ENCODE measurements around the gene MUSTN1. TPM values are rescaled to one million over a fixed set of nuclear protein-coding genes. Genes with fewer than 3 reads are reported as not detected.

Gene MUSTN1
- polyA plus RNA-seq, 1 donor (not counting 4 experiments of a cell fraction or from before 2014, with no cell fraction given): not detected

DNA sequence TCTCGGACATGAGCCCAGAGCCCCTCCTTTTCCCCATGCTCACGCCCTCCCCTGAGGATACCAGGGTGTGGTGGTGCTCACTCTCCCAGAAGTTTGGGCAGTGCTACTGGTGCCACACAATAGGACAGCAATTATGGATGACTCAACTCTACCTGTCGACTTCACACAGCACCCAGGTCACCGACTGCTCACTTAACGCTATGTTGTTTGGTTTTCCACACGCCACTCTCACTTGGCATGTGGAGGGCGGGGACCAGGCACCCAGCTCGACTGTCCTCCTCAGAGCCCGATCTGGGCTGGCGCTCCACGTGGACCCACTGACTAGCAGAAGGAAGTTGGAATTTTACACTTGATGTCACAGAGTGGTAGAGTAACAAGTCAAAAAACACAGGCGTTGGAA is 31.6 kb upstream of the MUSTN1 start:
- Histone ChIP-seq H3K79me2 (ENCODE audit: control insufficient read depth, insufficient read depth, low read length) (no peaks in the 10 kb centered on the region), H4K20me1 (ENCODE audit: control insufficient read depth, extremely low read depth, insufficient read depth, low read length) (no peaks in the 10 kb centered on the region), H2AFZ (ENCODE audit: control insufficient read depth, low read length) (no peak overlapping the region), H3K27me3 (ENCODE audit: control insufficient read depth, extremely low read depth, insufficient read depth, low read length) (no peaks in the 10 kb centered on the region), H3K36me3 (ENCODE audit: control insufficient read depth in 2 of 2, extremely low read depth in 1 of 2, insufficient read depth in 2 of 2, low read length in 2 of 2) (no peaks in the 10 kb centered on the region), H3K4me1 (ENCODE audit: control insufficient read depth, extremely low read depth, insufficient read depth, low read length) (no peaks in the 10 kb centered on the region), H3K9me3 (ENCODE audit: control insufficient read depth, low read depth, low read length) (no peaks in the 10 kb centered on the region), H3K4me2 (ENCODE audit: control insufficient read depth, extremely low read depth, insufficient read depth, low read depth, low read length) (no peak overlapping the region), H3K9me1 (ENCODE audit: control insufficient read depth, extremely low read depth, insufficient read depth, low read length) (no peaks in the 10 kb centered on the region), H3K4me3 (ENCODE audit: control insufficient read depth in 2 of 3, extremely low read depth in 1 of 3, insufficient read depth in 2 of 3, low read depth in 1 of 3, low read length in 3 of 3) (no peak overlapping the region), H3K9ac (ENCODE audit: control insufficient read depth, extremely low read depth, insufficient read depth, low read length) (no peak overlapping the region), H3K27ac (ENCODE audit: control insufficient read depth, insufficient read depth, low read length) (no peak overlapping the region)
- FAIRE-seq (no peak), DNase-seq (ENCODE audit: low read depth, low spot score) (no peak)
- dilution Hi-C loops (cut with MboI; ENCODE audit: extremely low pct_ligation_motif_present, low sequenced_read_pairs): no loop called here
- TF ChIP-seq, protein P1, sequence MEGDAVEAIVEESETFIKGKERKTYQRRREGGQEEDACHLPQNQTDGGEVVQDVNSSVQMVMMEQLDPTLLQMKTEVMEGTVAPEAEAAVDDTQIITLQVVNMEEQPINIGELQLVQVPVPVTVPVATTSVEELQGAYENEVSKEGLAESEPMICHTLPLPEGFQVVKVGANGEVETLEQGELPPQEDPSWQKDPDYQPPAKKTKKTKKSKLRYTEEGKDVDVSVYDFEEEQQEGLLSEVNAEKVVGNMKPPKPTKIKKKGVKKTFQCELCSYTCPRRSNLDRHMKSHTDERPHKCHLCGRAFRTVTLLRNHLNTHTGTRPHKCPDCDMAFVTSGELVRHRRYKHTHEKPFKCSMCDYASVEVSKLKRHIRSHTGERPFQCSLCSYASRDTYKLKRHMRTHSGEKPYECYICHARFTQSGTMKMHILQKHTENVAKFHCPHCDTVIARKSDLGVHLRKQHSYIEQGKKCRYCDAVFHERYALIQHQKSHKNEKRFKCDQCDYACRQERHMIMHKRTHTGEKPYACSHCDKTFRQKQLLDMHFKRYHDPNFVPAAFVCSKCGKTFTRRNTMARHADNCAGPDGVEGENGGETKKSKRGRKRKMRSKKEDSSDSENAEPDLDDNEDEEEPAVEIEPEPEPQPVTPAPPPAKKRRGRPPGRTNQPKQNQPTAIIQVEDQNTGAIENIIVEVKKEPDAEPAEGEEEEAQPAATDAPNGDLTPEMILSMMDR (optimal IDR thresholded peaks at IDR 0.05 in 1 of 3, IDR thresholded peaks at IDR 0.05 in 1 of 3, conservative IDR thresholded peaks at IDR 0.05 in 1 of 3; ENCODE audit: extremely low read depth in 1 of 3, insufficient read depth in 2 of 3, low read length in 3 of 3): no peak
- no peak for TF ChIP-seq EZH2 (IDR thresholded peaks at IDR 0.05; ENCODE audit: low read length)

DNA sequence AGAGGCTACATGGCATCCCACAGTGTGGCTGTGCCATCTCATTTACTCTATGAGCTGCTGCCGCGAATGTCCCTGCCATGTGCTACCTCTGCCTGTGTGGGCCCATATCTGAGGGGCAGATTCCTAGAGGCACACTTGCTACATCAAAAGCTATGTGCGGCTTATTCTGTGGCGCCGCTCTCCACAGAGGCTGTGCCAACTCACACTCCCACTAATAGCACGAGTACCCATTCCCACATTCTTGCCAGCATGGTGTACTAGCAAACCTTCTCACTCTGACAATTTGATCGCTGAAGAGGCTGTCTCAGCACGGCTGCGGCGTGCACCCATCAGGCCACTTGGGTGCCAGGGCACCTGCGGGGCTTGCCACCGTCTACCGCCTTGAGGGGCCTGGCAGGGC is 31.2 kb upstream of the MUSTN1 start:
- dilution Hi-C loops (cut with MboI; ENCODE audit: extremely low pct_ligation_motif_present, low sequenced_read_pairs): no loop called here
- no peaks in the 10 kb centered on the region for H3K9me3 ChIP-seq (ENCODE audit: control insufficient read depth, low read depth, low read length)
- H3K4me1 ChIP-seq (ENCODE audit: control insufficient read depth, extremely low read depth, insufficient read depth, low read length): no peaks in the 10 kb centered on the region
- no peaks in the 10 kb centered on the region for H3K9me1 ChIP-seq (ENCODE audit: control insufficient read depth, extremely low read depth, insufficient read depth, low read length)
- TF ChIP-seq, protein P1 (optimal IDR thresholded peaks at IDR 0.05 in 1 of 3, IDR thresholded peaks at IDR 0.05 in 1 of 3, conservative IDR thresholded peaks at IDR 0.05 in 1 of 3; ENCODE audit: extremely low read depth in 1 of 3, insufficient read depth in 2 of 3, low read length in 3 of 3): no peak
- TF ChIP-seq EZH2 (IDR thresholded peaks at IDR 0.05; ENCODE audit: low read length): no peak
- no peaks in the 10 kb centered on the region for H3K79me2 ChIP-seq (ENCODE audit: control insufficient read depth, insufficient read depth, low read length)
- no peaks in the 10 kb centered on the region for H3K36me3 ChIP-seq (ENCODE audit: control insufficient read depth in 2 of 2, extremely low read depth in 1 of 2, insufficient read depth in 2 of 2, low read length in 2 of 2)
- H2AFZ ChIP-seq (ENCODE audit: control insufficient read depth, low read length): no peak overlapping the region
- H3K27ac ChIP-seq (ENCODE audit: control insufficient read depth, insufficient read depth, low read length): no peak overlapping the region
- no peak overlapping the region for H3K4me3 ChIP-seq (ENCODE audit: control insufficient read depth in 2 of 3, extremely low read depth in 1 of 3, insufficient read depth in 2 of 3, low read depth in 1 of 3, low read length in 3 of 3)
- no peaks in the 10 kb centered on the region for H4K20me1 ChIP-seq (ENCODE audit: control insufficient read depth, extremely low read depth, insufficient read depth, low read length)
- H3K4me2 ChIP-seq (ENCODE audit: control insufficient read depth, extremely low read depth, insufficient read depth, low read depth, low read length): no peak overlapping the region
- no peaks in the 10 kb centered on the region for H3K27me3 ChIP-seq (ENCODE audit: control insufficient read depth, extremely low read depth, insufficient read depth, low read length)
- no peak for FAIRE-seq
- no peak for DNase-seq (ENCODE audit: low read depth, low spot score)
- no peak overlapping the region for H3K9ac ChIP-seq (ENCODE audit: control insufficient read depth, extremely low read depth, insufficient read depth, low read length)

All from keratinocyte (primary cell).